Fibroblast of pulmonary artery (primary cell): Measurements from ENCODE around the gene CSRNP2.

ENCODE experiments used
- DNase-seq: peaks from one replicate; pipeline ENCODE4 v3.0.0-alpha.2; 2010; ENCODE audit warnings: low read depth
- H3K4me3 ChIP-seq: replicated peaks from 2 replicates; pipeline ENCODE4 v1.5.1; 2011; ENCODE audit warnings: low read depth, mild to moderate bottlenecking, control low read depth, low read length, moderate library complexity
- CTCF ChIP-seq: IDR thresholded peaks from 2 replicates; pipeline ENCODE4 v1.5.1; 2011; ENCODE audit warnings: mild to moderate bottlenecking, control low read depth, low read length, inconsistent platforms; ENCODE audit errors: missing control alignments

CSRNP2 gene

GRCh38 chr12:51083126-51083833 is at the start of gene CSRNP2:
TSS of gene CSRNP2 (minus strand) at chr12:51083596. CDS start at chr12:51076561, 7,035 bp downstream.
- DNase-seq, result peak; percentile 97
- peak within 1 kb of the TSS; percentile 90 for H3K4me3 ChIP-seq
- TF ChIP-seq CTCF, result no peak

- DNase-seq, result peak; percentile 8
- TF ChIP-seq CTCF, result no peak
- H3K4me3 ChIP-seq, result no peak overlapping the region
These were observed 49.3 kb upstream of the CSRNP2 start for GRCh38 chr12:51132693-51133092.

GRCh38 chr12:51131745-51132521 is 48.5 kb upstream of the CSRNP2 start:
- H3K4me3 ChIP-seq, result no peak overlapping the region
- no peak for DNase-seq
- TF ChIP-seq CTCF, result no peak

GRCh38 chr12:51128919-51129318 is 45.5 kb upstream of the CSRNP2 start:
- H3K4me3 ChIP-seq, result no peak overlapping the region
- peak; percentile 6 for DNase-seq
- no peak for TF ChIP-seq CTCF

- peak; percentile 10 for DNase-seq
These were observed 43.8 kb upstream of the CSRNP2 start for GRCh38 chr12:51127050-51127729.

GRCh38 chr12:51126297-51126696 is 42.9 kb upstream of the CSRNP2 start:
- TF ChIP-seq CTCF, result no peak
- H3K4me3 ChIP-seq, result no peak overlapping the region
- no peak for DNase-seq

More at GRCh38 chr12:51127050-51127729, 43.8 kb upstream of the CSRNP2 start:
- H3K4me3 ChIP-seq, result no peak overlapping the region
- TF ChIP-seq CTCF, result no peak
